Psoas muscle (tissue), 8 donors: Measurements from ENCODE around the gene FLNB. TPM values are rescaled to one million over a fixed set of nuclear protein-coding genes. Genes with fewer than 3 reads are reported as not detected.

Source experiments
- ATAC-seq, 4 donors: fragments of 200-7000 bp; cut with Tn5 transposase; one replicate each; pipeline ENCODE4 v1.9.1; 2020; ENCODE audit warnings: moderate library complexity in 3 of 4, mild to moderate bottlenecking in 2 of 4
- DNase-seq, 2 donors: peaks; one replicate each; pipeline ENCODE4 v3.0.0-alpha.2; 2020
- H3K27ac ChIP-seq: fragments of 200-600 bp; one replicate; pipeline ENCODE4 v1.8.0; 2022
- H3K27me3 ChIP-seq, 3 donors: fragments of 200-600 bp in 1 of 3; one replicate each; pipeline versions ENCODE4 v1.6.1 to v1.8.0; 2013 to 2022; ENCODE audit warnings: low read length in 2 of 3, mild to moderate bottlenecking in 2 of 3, moderate library complexity in 1 of 3; ENCODE audit not compliant: insufficient read depth in 3 of 3
- H3K36me3 ChIP-seq, 2 donors: fragments of 200-600 bp in 1 of 2; one replicate each; pipeline versions ENCODE4 v1.6.1 to v1.8.0; 2013 to 2022; ENCODE audit warnings: low read depth in 1 of 2, mild to moderate bottlenecking in 1 of 2, moderate library complexity in 1 of 2; ENCODE audit not compliant: insufficient read depth in 1 of 2
- H3K4me1 ChIP-seq: fragments of 200-600 bp; one replicate; pipeline ENCODE4 v1.8.0; 2022
- H3K4me3 ChIP-seq: fragments of 200-600 bp; one replicate; pipeline ENCODE4 v1.8.0; 2022; ENCODE audit warnings: mild to moderate bottlenecking
- H3K9me3 ChIP-seq: fragments of 200-600 bp; one replicate; pipeline ENCODE4 v1.8.0; 2022
- CTCF ChIP-seq: fragments of 200-600 bp; IDR thresholded peaks from one replicate; pipeline ENCODE4 v1.8.0; 2022; ENCODE audit warnings: antibody characterized with exemption
- WGBS, 3 donors: extraction: QIAGEN DNeasy Blood & Tissue Kit; methylation state at CpG; one replicate each; pipeline versions ENCODE4 v1.1.6 to v1.1.7; 2013; 5-methylcytosine and 5-hydroxymethylcytosine counted together
- intact Hi-C, 2 donors: fragments of 100-400 bp; cut with DNase I; formaldehyde crosslinking; loops; one replicate each; pipeline versions ENCODE4 v1.11.0 to v1.14.2; 2022
- polyA plus RNA-seq, 3 donors: library from polyadenylated mRNA; stranded (reverse); fragments of 200-250 nt; gene quantifications; one replicate each; pipeline ENCODE4 v1.2.3, GENCODE V29; 2013
- total RNA-seq, 4 donors: library from RNA; stranded (reverse); fragmentation: NEBNext Ultra II Directional in 2 of 4; extraction: Animal tissue kit (Norgen Biotek cat#: 25700) in 2 of 4; gene quantifications; one replicate each; pipeline versions ENCODE4 v1.2.1 to v1.2.4, GENCODE V29; 2021 to 2023
- donor health status: healthy with polysubstance abuse.
- donor health status: DM: no; HTN: no; CAD: no; lungs with moderate emphysema.
- donor health status: Bipolar disorder and iron deficiency.
- donor health status: healthy.
- donor health status: DM: yes; HTN: yes; CAD: no.
- donor health status: DM: no; HTN: no; CAD: no.
- donor health status: DM: no; HTN: no; CAD: no.
- donor health status: DM: yes; HTN: yes; CAD: no.

FLNB gene
- total and polyA plus RNA-seq, 7 donors: 6.4 to 17.9 (median 14.7) TPM

DNA sequence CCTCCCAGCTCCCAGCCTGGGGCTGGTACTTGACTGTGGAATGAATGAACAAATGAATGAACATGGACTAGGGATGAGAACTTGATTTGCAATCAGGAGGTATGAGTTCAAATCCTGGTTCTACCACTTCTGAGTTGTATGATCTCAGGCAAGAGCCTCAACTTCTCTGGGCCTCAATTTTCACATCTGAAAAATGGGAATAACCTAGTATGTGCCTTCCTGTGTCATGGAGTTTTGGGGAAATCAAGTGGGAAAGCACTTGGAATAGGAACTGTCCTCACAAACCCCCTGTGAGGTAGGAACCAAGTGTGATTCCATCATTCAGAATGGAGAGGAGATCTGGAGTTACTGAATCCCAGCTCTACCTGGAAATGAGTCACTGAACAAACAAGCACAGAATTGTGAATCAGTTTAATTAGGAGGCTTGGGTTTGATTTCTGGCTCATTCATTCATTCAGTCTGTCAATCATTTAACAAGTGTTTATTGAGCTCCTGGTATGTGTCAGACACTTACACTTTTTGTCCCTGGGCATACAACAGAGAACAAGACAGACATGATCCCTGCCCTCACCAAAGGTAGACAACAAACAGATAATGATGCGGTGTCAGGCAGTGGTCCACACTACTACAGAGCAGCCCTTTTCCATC lies 172.8 kb downstream of the FLNB start:
- Histone ChIP-seq H3K4me1 (peaks cover 3% of the 10 kb centered on the region), H3K27me3 (no peaks in the 10 kb centered on the region), H3K9me3 (no peaks in the 10 kb centered on the region), H3K27ac (no peak overlapping the region), H3K4me3 (no peak overlapping the region), H3K36me3 (no peaks in the 10 kb centered on the region)
- no peak for ATAC-seq
- intact Hi-C loops: loop anchor here in 1 of 2 donors (5.0 to 10.0 kb wide), 2 partner anchors 36 to 234 kb away; no protein-coding TSS in a partner anchor
- no peak for DNase-seq
- no peak for TF ChIP-seq CTCF
- 93 to 95% (median 94%) methylated on average over 1 of the region's 1 CpG for WGBS, 3 donors

DNA sequence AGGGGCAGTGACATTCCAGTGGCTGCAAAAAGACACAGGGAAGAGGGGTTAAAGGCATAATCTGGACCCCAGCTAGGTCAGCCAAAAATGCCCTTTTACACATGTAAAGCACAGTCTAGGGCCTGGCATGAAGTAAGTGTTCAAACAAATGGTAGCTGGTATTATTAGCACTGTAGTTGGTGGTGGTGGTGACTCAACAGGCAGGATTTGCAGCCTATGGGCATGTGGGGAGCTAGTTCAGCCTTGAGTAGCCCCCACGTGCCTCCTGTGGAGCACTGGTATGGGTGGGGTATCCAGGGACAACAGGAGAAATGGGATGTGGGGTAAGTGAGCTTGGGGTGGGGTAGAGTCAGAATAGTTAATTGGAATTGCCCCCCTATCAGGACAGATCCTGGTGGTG lies 175.0 kb downstream of the FLNB start:
- intact Hi-C loops: loop anchor here in 1 of 2 donors (5.0 to 10.0 kb wide), 2 partner anchors 34 to 232 kb away; no protein-coding TSS in a partner anchor
- no peaks in the 10 kb centered on the region for H3K9me3 ChIP-seq
- 80 to 92% (median 84%) methylated on average over 1 of the region's 1 CpG for WGBS, 3 donors
- TF ChIP-seq CTCF: no peak
- DNase-seq (no peak), ATAC-seq (no peak)
- no peak overlapping the region for H3K27ac ChIP-seq
- H3K36me3 ChIP-seq: no peaks in the 10 kb centered on the region
- no peaks in the 10 kb centered on the region for H3K4me1 ChIP-seq
- H3K4me3 ChIP-seq: no peak overlapping the region
- no peaks in the 10 kb centered on the region for H3K27me3 ChIP-seq

- no peaks in the 10 kb centered on the region for H3K27me3 ChIP-seq
- DNase-seq (no peak), ATAC-seq (no peak)
- H3K4me1 ChIP-seq: no peaks in the 10 kb centered on the region
- no peaks in the 10 kb centered on the region for H3K9me3 ChIP-seq
- WGBS, 3 donors: 67 to 76% (median 76%) methylated on average over 12 of the region's 12 CpGs
- TF ChIP-seq CTCF: no peak
- intact Hi-C loops: loop anchor here in 1 of 2 donors (5.0 to 10.0 kb wide), 2 partner anchors 33 to 231 kb away; no protein-coding TSS in a partner anchor
- H3K27ac ChIP-seq: no peak overlapping the region
- H3K36me3 ChIP-seq: no peaks in the 10 kb centered on the region
- no peak overlapping the region for H3K4me3 ChIP-seq
Measured at GRCh38 chr3:58183891-58184290, 175.7 kb downstream of the FLNB start.

GRCh38 chr3:58184309-58184981 lies 176.2 kb downstream of the FLNB start:
- H3K4me1 ChIP-seq: no peaks in the 10 kb centered on the region
- H3K27me3 ChIP-seq: no peaks in the 10 kb centered on the region
- WGBS, 3 donors: 89 to 94% (median 90%) methylated on average over 11 of the region's 11 CpGs
- no peaks in the 10 kb centered on the region for H3K9me3 ChIP-seq
- ATAC-seq (no peak), DNase-seq (no peak)
- no peaks in the 10 kb centered on the region for H3K36me3 ChIP-seq
- TF ChIP-seq CTCF: no peak
- H3K27ac ChIP-seq: no peak overlapping the region
- intact Hi-C loops: loop anchor here in 1 of 2 donors (5.0 to 10.0 kb wide), 2 partner anchors 33 to 230 kb away; no protein-coding TSS in a partner anchor
- H3K4me3 ChIP-seq: no peak overlapping the region
